SK-N-MC (cell line): ENCODE measurements around the gene HTR2B.

ENCODE experiments used
- DNase-seq: peaks from one replicate; pipeline ENCODE4 v3.0.0-alpha.2; 2011; ENCODE audit warnings: low read depth, low spot score
- H3K27ac ChIP-seq: fragments of 200-600 bp; sonication (generic); 2 replicates; pipeline ENCODE4 v1.5.1; 2016; ENCODE audit warnings: mixed run types
- H3K36me3 ChIP-seq: fragments of 200-600 bp; sonication (generic); 2 replicates; pipeline ENCODE4 v1.6.1; 2017; ENCODE audit warnings: antibody characterized with exemption, low read length, mixed read lengths; ENCODE audit not compliant: insufficient read depth
- H3K4me3 ChIP-seq: fragments of 200-600 bp; sonication (generic); 2 replicates; pipeline ENCODE4 v1.5.1; 2016
- H3K9ac ChIP-seq: fragments of 200-600 bp; sonication (generic); 2 replicates; pipeline ENCODE4 v1.8.0; 2017; ENCODE audit warnings: mixed run types, mixed read lengths; ENCODE audit not compliant: insufficient read length
- H3K9me3 ChIP-seq: fragments of 200-600 bp; sonication (generic); 2 replicates; pipeline ENCODE4 v1.6.1; 2017; ENCODE audit warnings: low read depth, mild to moderate bottlenecking, antibody characterized with exemption, low read length, moderate library complexity, mixed read lengths
- EZH2 ChIP-seq: fragments of 200-600 bp; sonication (generic); IDR thresholded peaks from one replicate; pipeline ENCODE4 v1.6.1; 2017; ENCODE audit warnings: antibody characterized with exemption
- FOXP2 ChIP-seq: optimal IDR thresholded peaks from 2 replicates; pipeline ENCODE3; 2011; ENCODE audit warnings: mild to moderate bottlenecking, moderate library complexity; ENCODE audit not compliant: insufficient read depth; ENCODE audit errors: extremely low read length, control extremely low read depth
- POLR2AphosphoS5 ChIP-seq: IDR thresholded peaks from 2 replicates; pipeline ENCODE4 v1.6.1; 2012; ENCODE audit warnings: mild to moderate bottlenecking, low read depth, low read length, borderline replicate concordance

The HTR2B gene

DNA sequence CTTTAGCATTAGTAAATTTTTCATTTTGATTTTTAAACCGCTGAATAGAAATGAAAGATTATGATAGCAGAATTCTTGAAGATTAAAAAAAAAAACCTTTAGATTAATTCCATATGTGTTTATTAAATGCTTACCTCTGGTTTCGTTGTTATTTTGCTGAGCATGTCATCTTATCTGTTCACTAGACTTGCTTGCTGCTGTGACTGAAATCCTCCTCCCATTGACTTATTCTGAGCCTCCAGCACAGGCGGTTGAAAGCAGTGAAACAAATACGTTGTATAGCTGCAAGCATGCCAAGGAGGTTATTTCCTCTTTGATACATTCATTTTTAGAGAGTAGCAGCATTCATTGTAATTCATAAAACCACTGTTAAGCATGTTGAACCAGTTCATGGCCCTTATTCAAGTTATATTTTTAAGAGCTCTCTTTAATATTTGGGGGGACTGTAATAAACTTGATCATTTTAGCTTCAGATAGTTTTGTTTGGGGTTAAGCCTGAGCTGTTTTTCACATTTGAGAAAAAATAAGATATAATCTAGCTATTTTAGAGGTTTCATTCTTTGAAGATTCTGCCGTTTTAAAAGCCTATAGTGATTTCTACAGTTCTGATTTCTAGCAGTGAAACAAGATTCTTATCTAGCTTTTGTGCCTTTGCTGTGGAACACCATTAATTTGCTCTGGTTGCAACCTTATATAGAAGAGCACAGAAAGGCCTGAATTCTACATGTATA is at the start of gene HTR2B:
HTR2B (minus strand) TSS at position 205 of the 731 bp plus-strand sequence. CDS start 1,278 bp downstream, outside the sequence.
- TF ChIP-seq EZH2 (no peak), FOXP2 (no peak), POLR2AphosphoS5 (no peak)
- no peaks in the 10 kb centered on the region; the same call in 1 of the 2 replicates for H3K36me3 ChIP-seq
- H3K27ac ChIP-seq, result peak within 1 kb of the TSS; percentile 97
- DNase-seq, result peak; percentile 61
- peak within 1 kb of the TSS; percentile 58 for H3K4me3 ChIP-seq
- H3K9ac ChIP-seq, result peak within 1 kb of the TSS; percentile 43
- no peaks in the 10 kb centered on the region for H3K9me3 ChIP-seq

DNA sequence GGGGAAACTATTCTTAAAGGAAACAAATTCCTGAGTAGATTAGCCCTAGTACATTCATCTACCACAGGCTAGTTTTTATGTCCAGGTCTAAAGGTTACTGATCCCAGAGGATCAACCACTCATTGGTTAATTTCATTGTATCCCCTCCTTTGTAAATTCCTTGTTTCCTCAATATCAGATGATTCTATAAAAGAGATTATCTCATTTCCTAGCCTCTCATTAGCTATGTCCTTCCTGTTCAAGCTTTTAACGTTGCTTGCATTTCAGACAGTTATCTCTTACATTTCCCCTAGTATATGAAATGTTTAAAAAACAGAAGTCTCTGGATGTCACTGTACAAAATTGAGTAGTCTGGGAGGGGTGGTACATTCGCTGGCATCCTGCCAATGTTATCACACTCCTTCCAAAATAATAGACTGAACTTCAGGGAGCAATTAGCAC is 49.4 kb upstream of the HTR2B start:
- Histone ChIP-seq H3K36me3 (peaks cover 46% of the 10 kb centered on the region), H3K9ac (no peak overlapping the region), H3K9me3 (no peaks in the 10 kb centered on the region), H3K27ac (0 out of 2 replicates have a peak overlapping the region, but pooled peaks have one; percentile 23), H3K4me3 (no peak overlapping the region)
- DNase-seq, result no peak
- TF ChIP-seq POLR2AphosphoS5 (no peak), FOXP2 (no peak), EZH2 (no peak)

DNA sequence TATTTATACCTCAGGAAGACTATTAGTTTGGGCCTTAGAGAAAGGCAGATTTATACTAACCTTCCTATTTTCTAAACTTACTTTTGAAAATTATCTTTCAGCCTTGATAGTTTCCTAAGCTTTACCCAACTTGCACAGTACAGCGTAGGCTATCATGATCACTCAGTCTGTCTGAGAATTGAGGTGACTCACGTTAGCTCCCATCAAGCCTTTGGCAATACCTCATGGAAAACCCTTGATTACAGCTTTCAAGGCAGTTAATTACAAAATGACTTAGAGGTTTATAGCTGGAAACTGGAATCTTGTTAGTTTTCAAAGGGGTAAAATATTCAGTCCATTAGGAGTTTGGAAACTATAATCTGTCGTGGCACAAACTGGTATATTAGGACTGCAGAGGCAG is 47.2 kb upstream of the HTR2B start:
- TF ChIP-seq FOXP2, result no peak
- no peak for TF ChIP-seq POLR2AphosphoS5
- TF ChIP-seq EZH2, result no peak
- DNase-seq, result no peak
- no peak overlapping the region for H3K4me3 ChIP-seq
- no peak overlapping the region for H3K9ac ChIP-seq
- no peak overlapping the region for H3K27ac ChIP-seq
- H3K9me3 ChIP-seq, result no peaks in the 10 kb centered on the region
- peaks cover 66% of the 10 kb centered on the region for H3K36me3 ChIP-seq

DNA sequence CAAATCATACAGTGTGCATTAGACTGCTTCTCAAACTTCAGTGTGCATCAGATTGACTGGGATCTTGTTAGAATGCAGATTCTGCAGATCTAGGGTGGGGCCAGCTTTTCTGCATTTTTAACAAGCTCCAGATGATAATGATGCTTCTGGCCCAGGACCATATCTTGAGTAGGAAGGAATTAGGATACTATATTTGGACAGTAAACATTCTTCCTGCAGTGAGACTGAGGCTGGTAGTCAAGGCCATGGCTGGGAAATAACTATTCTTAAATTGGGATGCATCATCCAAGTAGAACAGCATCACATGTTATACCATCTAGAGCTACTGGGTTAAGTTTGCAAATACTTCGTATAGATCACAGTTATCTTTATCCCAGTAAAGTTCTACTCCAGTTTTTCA is 45.2 kb upstream of the HTR2B start:
- H3K36me3 ChIP-seq, result peaks cover 83% of the 10 kb centered on the region
- no peak for DNase-seq

DNA sequence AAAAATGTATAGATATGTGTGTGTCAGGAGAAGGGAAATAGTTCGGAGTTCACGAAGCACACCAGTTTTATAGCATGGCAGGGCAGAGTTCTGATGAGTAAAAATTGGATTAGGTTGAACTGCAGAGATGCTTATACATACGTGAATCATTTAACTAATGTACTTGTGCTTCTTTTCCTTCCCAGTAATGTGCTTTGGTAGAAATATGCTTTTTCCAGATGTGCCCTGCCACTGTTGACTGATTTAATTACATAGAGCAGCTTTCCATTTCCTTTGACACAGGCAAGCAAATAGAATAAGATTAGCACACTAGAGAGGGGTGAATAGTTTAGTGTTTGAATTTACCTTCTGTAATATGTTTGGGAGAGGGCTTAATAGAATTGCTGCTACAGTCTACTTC is 44.6 kb upstream of the HTR2B start:
- no peak overlapping the region for H3K9ac ChIP-seq
- H3K9me3 ChIP-seq, result no peaks in the 10 kb centered on the region
- no peak for DNase-seq
- no peak overlapping the region for H3K4me3 ChIP-seq
- TF ChIP-seq EZH2, result no peak
- no peak for TF ChIP-seq FOXP2
- TF ChIP-seq POLR2AphosphoS5, result no peak
- H3K36me3 ChIP-seq, result peaks cover 83% of the 10 kb centered on the region
- no peak overlapping the region for H3K27ac ChIP-seq

More for the DNA sequence above, 45.2 kb upstream of the HTR2B start:
- Histone ChIP-seq H3K9ac (no peak overlapping the region), H3K9me3 (no peaks in the 10 kb centered on the region), H3K4me3 (no peak overlapping the region), H3K27ac (no peak overlapping the region)
- TF ChIP-seq POLR2AphosphoS5 (no peak), EZH2 (no peak), FOXP2 (no peak)

DNA sequence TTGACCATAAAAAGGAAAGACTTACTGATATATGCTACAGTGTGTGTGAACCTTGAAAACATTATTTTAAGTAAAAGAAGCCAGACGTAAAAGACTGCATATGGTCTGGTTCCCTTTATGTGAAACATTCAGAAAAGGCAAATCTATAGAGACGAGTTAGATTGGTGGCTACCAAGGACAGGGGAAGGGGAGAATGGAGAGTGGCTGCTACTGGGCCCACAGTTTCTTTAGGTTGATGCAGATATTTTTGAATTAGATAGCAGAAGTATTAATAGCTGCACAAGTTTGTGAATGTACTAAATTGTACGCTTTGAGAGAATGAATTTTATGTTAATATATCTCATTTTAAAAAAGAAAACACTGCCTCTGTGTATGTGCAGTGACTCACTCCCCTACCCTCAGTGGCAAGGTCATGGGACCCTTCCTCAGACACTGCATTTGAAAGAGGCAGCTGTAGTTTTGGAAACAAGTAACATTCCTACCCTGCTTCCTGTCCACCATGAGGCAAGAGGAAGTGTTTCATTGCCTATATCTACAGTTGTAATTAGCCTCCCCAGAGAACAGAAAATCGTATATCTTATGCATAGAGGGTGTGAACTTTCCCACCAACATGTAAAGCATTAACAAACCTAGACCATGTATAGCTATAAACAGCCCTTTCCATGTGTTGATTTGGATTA is 43.8 kb upstream of the HTR2B start:
- no peak for TF ChIP-seq POLR2AphosphoS5
- TF ChIP-seq FOXP2, result no peak
- TF ChIP-seq EZH2, result no peak
- no peak for DNase-seq
- no peak overlapping the region for H3K9ac ChIP-seq
- H3K36me3 ChIP-seq, result peaks cover 83% of the 10 kb centered on the region
- no peak overlapping the region for H3K27ac ChIP-seq
- no peak overlapping the region for H3K4me3 ChIP-seq
- no peaks in the 10 kb centered on the region for H3K9me3 ChIP-seq

DNA sequence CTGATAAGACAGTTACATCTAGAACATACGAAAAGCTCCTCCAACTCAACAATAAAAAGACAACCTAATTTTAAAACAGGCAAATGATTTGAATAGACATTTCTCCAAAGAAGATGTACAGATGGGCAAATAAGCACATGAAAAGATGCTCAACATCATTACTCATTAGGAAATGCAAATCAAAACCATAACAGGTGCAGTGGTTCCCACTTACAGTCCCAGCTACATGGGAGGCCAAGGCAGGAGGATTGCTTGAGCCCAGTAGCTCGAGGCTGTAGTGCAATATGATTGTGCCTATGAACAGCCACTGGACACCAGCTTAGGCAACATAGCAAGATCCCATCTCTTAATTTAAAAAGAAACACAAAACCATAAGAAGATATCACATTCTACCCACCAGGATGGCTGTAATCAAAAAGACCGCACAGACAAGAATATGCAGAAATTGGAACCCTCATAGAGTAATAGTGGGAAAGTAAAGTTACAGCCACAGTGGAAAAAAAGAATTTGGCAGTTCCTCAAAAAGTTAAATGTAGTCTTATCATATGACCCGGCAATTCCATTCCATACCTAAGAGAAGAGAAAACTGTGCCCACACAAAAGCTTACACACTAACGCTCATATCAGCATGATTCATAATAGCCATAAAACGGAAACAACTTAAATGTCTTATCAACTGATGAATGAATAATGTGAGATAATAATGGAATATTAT is 43.1 kb upstream of the HTR2B start:
- Histone ChIP-seq H3K27ac (no peak overlapping the region), H3K9ac (no peak overlapping the region), H3K36me3 (peaks cover 90% of the 10 kb centered on the region), H3K4me3 (no peak overlapping the region), H3K9me3 (no peaks in the 10 kb centered on the region)
- DNase-seq, result no peak
- TF ChIP-seq POLR2AphosphoS5 (no peak), FOXP2 (no peak), EZH2 (no peak)
